ENCODE results near the gene GRB10. TPM values are rescaled to one million over a fixed set of nuclear protein-coding genes. Genes with fewer than 3 reads are reported as not detected.

The GRB10 gene
- total RNA-seq, 1 experiment from 2014 or later = 47.9 TPM

- peaks cover 28% of the 10 kb centered on the region for H3K4me1 ChIP-seq (replicated peaks; ENCODE audit: insufficient read depth)
- no peak overlapping the region for H3K4me3 ChIP-seq
- DNase-seq = peak in 1 of 2 experiments; percentile 34
- H3K4me2 ChIP-seq = no peak overlapping the region
- ChIA-PET POLR2A (ENCODE audit: unreplicated experiment) (interaction anchor here (0.7 kb wide), 1 partner anchor 16 kb away, joined by 6 read pairs; no protein-coding TSS in a partner anchor), CTCF (interaction anchor here (0.7 kb wide), 1 partner anchor 328 kb away, joined by 3 read pairs; no protein-coding TSS in a partner anchor)
- H3K9me3 ChIP-seq (ENCODE audit: insufficient read depth, low read depth) = no peaks in the 10 kb centered on the region
- no peaks in the 10 kb centered on the region for H3K79me2 ChIP-seq (ENCODE audit: low read depth)
- no peak overlapping the region for H3K27ac ChIP-seq
- no peaks in the 10 kb centered on the region for H3K9me2 ChIP-seq (ENCODE audit: insufficient read depth)
- no peak for TF ChIP-seq EZH2 (IDR thresholded peaks at IDR 0.05; ENCODE audit: low read depth)
- TF ChIP-seq CTCF (conservative IDR thresholded peaks at IDR 0.05) = no peak
- H3F3A ChIP-seq (ENCODE audit: insufficient read depth, low read depth) = 0 out of 2 replicates have a peak, but pooled peaks cover 3% of the 10 kb centered on the region
- intact Hi-C loops (cut with micrococcal nuclease; ENCODE audit: unreplicated experiment) = no loop called here
- H4K20me1 ChIP-seq (ENCODE audit: insufficient read depth) = no peaks in the 10 kb centered on the region
- no peak overlapping the region for H2AFZ ChIP-seq
- H3K36me3 ChIP-seq (ENCODE audit: low read depth) = no peaks in the 10 kb centered on the region
- no TSS peak for BruUV-seq (replicated peaks)
- no peaks in the 10 kb centered on the region for H3K27me3 ChIP-seq (ENCODE audit: insufficient read depth, low read depth)
These were observed 22.9 kb upstream of the GRB10 start for GRCh38 chr7:50805447-50806125.

GRCh38 chr7:50803359-50804337 is 21.0 kb upstream of the GRB10 start:
- BruUV-seq (replicated peaks) = no TSS peak
- no peaks in the 10 kb centered on the region for H3K79me2 ChIP-seq (ENCODE audit: low read depth)
- no peak overlapping the region for H2AFZ ChIP-seq
- no peaks in the 10 kb centered on the region for H4K20me1 ChIP-seq (ENCODE audit: insufficient read depth)
- H3K4me3 ChIP-seq = no peak overlapping the region
- CTCF ChIA-PET = interaction anchor here (0.6 kb wide), 1 partner anchor 344 kb away, joined by 3 read pairs; no protein-coding TSS in a partner anchor
- 0 out of 2 replicates have a peak, but pooled peaks cover 6% of the 10 kb centered on the region for H3F3A ChIP-seq (ENCODE audit: insufficient read depth, low read depth)
- no peak overlapping the region for H3K27ac ChIP-seq
- no peaks in the 10 kb centered on the region for H3K27me3 ChIP-seq (ENCODE audit: insufficient read depth, low read depth)
- peak overlapping the region; percentile 45 for H3K4me2 ChIP-seq
- TF ChIP-seq EZH2 (IDR thresholded peaks at IDR 0.05; ENCODE audit: low read depth) = no peak
- no peak for TF ChIP-seq CTCF (conservative IDR thresholded peaks at IDR 0.05)
- 0 out of 2 replicates have a peak, but pooled peaks cover under 1% of the 10 kb centered on the region for H3K9me3 ChIP-seq (ENCODE audit: insufficient read depth, low read depth)
- no peaks in the 10 kb centered on the region for H3K36me3 ChIP-seq (ENCODE audit: low read depth)
- POLR2A ChIA-PET (ENCODE audit: unreplicated experiment) = no interaction called here
- no peaks in the 10 kb centered on the region for H3K9me2 ChIP-seq (ENCODE audit: insufficient read depth)
- intact Hi-C loops (cut with micrococcal nuclease; ENCODE audit: unreplicated experiment) = no loop called here
- peaks cover 28% of the 10 kb centered on the region for H3K4me1 ChIP-seq (replicated peaks; ENCODE audit: insufficient read depth)
- peak; percentile 26 to 80 for DNase-seq

GRCh38 chr7:50801907-50802306 is 19.2 kb upstream of the GRB10 start:
- H2AFZ ChIP-seq = no peak overlapping the region
- TF ChIP-seq CTCF (conservative IDR thresholded peaks at IDR 0.05) (peak; percentile 56; the same call in 1 of the 2 replicates), EZH2 (IDR thresholded peaks at IDR 0.05; ENCODE audit: low read depth) (no peak)
- H3K9me2 ChIP-seq (ENCODE audit: insufficient read depth) = no peaks in the 10 kb centered on the region
- no peak overlapping the region for H3K4me3 ChIP-seq
- no peaks in the 10 kb centered on the region for H3K79me2 ChIP-seq (ENCODE audit: low read depth)
- no peaks in the 10 kb centered on the region for H3K27me3 ChIP-seq (ENCODE audit: insufficient read depth, low read depth)
- H3K4me2 ChIP-seq = no peak overlapping the region
- 0 out of 2 replicates have a peak, but pooled peaks cover 6% of the 10 kb centered on the region for H3F3A ChIP-seq (ENCODE audit: insufficient read depth, low read depth)
- no peaks in the 10 kb centered on the region for H4K20me1 ChIP-seq (ENCODE audit: insufficient read depth)
- peaks cover 6% of the 10 kb centered on the region; the same call in 1 of the 2 replicates for H3K9me3 ChIP-seq (ENCODE audit: insufficient read depth, low read depth)
- ChIA-PET CTCF (no interaction called here), POLR2A (ENCODE audit: unreplicated experiment) (no interaction called here)
- intact Hi-C loops (cut with micrococcal nuclease; ENCODE audit: unreplicated experiment) = no loop called here
- DNase-seq = no peak
- no TSS peak for BruUV-seq (replicated peaks)
- peaks cover 28% of the 10 kb centered on the region for H3K4me1 ChIP-seq (replicated peaks; ENCODE audit: insufficient read depth)
- H3K36me3 ChIP-seq (ENCODE audit: low read depth) = no peaks in the 10 kb centered on the region
- H3K27ac ChIP-seq = no peak overlapping the region
